Left lung (tissue), 10 donors: ENCODE measurements around the gene ZNF609. TPM values are rescaled to one million over a fixed set of nuclear protein-coding genes. Genes with fewer than 3 reads are reported as not detected.

Experiments used
- ATAC-seq: fragments of 200-7000 bp; cut with Tn5 transposase; one replicate; pipeline ENCODE4 v1.9.1; 2020; ENCODE audit warnings: moderate library complexity
- DNase-seq, 4 donors: peaks; one replicate each; pipeline ENCODE4 v3.0.0-alpha.2; 2013 to 2020
- H3K27ac ChIP-seq, 2 donors: fragments of 200-600 bp; sonication (generic) in 1 of 2; one replicate each; pipeline versions ENCODE4 v1.5.0 to v1.8.0; 2020 to 2021
- H3K27me3 ChIP-seq, 2 donors: fragments of 200-600 bp; sonication (generic) in 1 of 2; one replicate each; pipeline versions ENCODE4 v1.5.0 to v1.8.0; 2020 to 2021
- H3K36me3 ChIP-seq, 2 donors: fragments of 200-600 bp; sonication (generic) in 1 of 2; one replicate each; pipeline versions ENCODE4 v1.5.0 to v1.8.0; 2020 to 2021
- H3K4me1 ChIP-seq, 2 donors: fragments of 200-600 bp; one replicate each; pipeline ENCODE4 v1.8.0; 2021
- H3K4me3 ChIP-seq, 2 donors: fragments of 200-600 bp; sonication (generic) in 1 of 2; one replicate each; pipeline versions ENCODE4 v1.5.0 to v1.8.0; 2020 to 2021; ENCODE audit warnings: mild to moderate bottlenecking in 1 of 2
- H3K9me3 ChIP-seq, 2 donors: fragments of 200-600 bp; sonication (generic) in 1 of 2; one replicate each; pipeline versions ENCODE4 v1.5.0 to v1.8.0; 2020 to 2021
- intact Hi-C, 2 donors: fragments of 100-400 bp; cut with DNase I; formaldehyde crosslinking; loops; one replicate each; pipeline versions ENCODE4 v1.11.2 to v1.14.2; 2022
- polyA plus RNA-seq, 6 donors: library from polyadenylated mRNA; unstranded; fragments of 120-200 nt; gene quantifications; one replicate each; pipeline ENCODE4 v1.2.1, GENCODE V29; 2013; ENCODE audit not compliant: insufficient read length in 6 of 6
- total RNA-seq, 2 donors: library from RNA; stranded (reverse); fragmentation: NEBNext Ultra II Directional; extraction: Animal tissue kit (Norgen Biotek cat#: 25700); gene quantifications; one replicate each; pipeline ENCODE4 v1.2.1, GENCODE V29; 2021
- TF ChIP-seq, protein P1 (sequence below), 2 donors: fragments of 200-600 bp; sonication (generic) in 1 of 2; IDR thresholded peaks; one replicate each; pipeline versions ENCODE4 v1.5.0 to v1.8.0; 2021; ENCODE audit warnings: antibody characterized with exemption in 2 of 2
- donor health status: DM: no; HTN: yes; CAD: no.
- donor health status: DM: no; HTN: no; CAD: no.

ZNF609 gene
- total and polyA plus RNA-seq, 8 donors = 31.9 to 37.4 (median 36.7) TPM

DNA sequence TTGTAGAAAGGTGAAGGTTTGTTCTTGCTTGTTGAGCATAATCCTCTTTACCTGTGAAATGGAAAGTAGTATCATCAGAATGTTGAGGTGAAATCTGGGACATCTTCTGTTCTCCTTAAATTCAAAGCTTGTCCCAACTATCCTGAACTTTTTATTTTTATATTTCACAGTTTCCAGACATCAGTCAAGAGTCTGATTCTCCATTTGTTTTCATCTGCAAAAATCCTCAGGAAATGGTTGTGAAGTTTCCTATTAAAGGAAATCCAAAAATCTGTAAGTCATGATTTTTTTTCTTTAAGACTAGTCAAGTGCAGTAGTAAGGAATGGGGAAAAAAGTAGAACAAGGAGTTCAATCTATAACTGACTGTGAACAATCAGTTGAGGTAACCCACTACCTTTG, 15.5 kb upstream of the ZNF609 start:
- ATAC-seq = no peak
- no peak for DNase-seq
- Histone ChIP-seq H3K27me3 (no peaks in the 10 kb centered on the region), H3K4me1 (peaks cover 0 to 15% of the 10 kb centered on the region in 2 donors), H3K36me3 (peaks cover 0 to 48% of the 10 kb centered on the region in 2 donors), H3K27ac (peak overlapping the region; percentile 30 to 51), H3K9me3 (no peaks in the 10 kb centered on the region), H3K4me3 (no peak overlapping the region)
- TF ChIP-seq, protein P1, sequence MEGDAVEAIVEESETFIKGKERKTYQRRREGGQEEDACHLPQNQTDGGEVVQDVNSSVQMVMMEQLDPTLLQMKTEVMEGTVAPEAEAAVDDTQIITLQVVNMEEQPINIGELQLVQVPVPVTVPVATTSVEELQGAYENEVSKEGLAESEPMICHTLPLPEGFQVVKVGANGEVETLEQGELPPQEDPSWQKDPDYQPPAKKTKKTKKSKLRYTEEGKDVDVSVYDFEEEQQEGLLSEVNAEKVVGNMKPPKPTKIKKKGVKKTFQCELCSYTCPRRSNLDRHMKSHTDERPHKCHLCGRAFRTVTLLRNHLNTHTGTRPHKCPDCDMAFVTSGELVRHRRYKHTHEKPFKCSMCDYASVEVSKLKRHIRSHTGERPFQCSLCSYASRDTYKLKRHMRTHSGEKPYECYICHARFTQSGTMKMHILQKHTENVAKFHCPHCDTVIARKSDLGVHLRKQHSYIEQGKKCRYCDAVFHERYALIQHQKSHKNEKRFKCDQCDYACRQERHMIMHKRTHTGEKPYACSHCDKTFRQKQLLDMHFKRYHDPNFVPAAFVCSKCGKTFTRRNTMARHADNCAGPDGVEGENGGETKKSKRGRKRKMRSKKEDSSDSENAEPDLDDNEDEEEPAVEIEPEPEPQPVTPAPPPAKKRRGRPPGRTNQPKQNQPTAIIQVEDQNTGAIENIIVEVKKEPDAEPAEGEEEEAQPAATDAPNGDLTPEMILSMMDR (IDR thresholded peaks at IDR 0.05) = no peak
- intact Hi-C loops = no loop called here

DNA sequence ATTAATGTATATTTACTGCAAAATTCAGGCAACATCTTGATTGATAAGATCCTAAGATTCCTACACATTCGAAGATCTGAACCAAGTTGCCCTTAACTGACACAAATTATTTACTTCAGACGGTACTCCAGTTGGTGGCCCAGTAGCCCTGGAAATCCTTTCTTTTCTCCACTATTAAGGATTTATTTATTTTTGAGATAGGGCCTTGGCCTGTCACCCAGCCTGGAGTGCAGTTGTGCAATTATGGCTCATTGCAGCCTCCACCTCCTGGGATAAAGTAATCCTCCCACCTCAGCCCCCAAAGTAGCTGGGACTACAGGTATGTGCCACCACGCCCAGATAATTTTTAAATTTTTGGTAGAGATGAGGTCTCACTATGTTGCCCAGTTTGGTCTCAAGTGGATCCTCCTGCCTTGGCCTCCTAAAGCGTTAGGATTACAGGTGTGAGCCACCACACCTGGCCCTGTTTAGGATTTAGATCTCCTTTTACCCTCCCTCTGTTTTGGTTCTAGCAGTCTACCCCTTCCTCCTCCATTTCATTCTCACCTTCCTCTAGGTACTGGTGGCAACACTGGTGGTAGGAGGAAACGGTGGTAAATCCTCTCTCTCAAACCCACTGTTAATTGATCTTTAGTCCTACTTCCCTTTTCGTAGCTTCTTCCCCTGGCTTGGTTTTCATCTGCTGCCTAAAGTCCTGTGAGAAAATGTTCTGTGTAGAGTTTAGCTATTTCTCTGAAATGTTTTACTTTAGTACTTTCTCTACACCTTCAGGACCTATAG, 12.7 kb upstream of the ZNF609 start:
- TF ChIP-seq, protein P1 (IDR thresholded peaks at IDR 0.05) = no peak
- Histone ChIP-seq H3K4me3 (no peak overlapping the region), H3K9me3 (no peaks in the 10 kb centered on the region), H3K36me3 (peaks cover 0 to 44% of the 10 kb centered on the region in 2 donors), H3K4me1 (peaks cover 0 to 15% of the 10 kb centered on the region in 2 donors), H3K27me3 (no peaks in the 10 kb centered on the region), H3K27ac (no peak overlapping the region)
- intact Hi-C loops = no loop called here
- ATAC-seq (no peak), DNase-seq (no peak)

DNA sequence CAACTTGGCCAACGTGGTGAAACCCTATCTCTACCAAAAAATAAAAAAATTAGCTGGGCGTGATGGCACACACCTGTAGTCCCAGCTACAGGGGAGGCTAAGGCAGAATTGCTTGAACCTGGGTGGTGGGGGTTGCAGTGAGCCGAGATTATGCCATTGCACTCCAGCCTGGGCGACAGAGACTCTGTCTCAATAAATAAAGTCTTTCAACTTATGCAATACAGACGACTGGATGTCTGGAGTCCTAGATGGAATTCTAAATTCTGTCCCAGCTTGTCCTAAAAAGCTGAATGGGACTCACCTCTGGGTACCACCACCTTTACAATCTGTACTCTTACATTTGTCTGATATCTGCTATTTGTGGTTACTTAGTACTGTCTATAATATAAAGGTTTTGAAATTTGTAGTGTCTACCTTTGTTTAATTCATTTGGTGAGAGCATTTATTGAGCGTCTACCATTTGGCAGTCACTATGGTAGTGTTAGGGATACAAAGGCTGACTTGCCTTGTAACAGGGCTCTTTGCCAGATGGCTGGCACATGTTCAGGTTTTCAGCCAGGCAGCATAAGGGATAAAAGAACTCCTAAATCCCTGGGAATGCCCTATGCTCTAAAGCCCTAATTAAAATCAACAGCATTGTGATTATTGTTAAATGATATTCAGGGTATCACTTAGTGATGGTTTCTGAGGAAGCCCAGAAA, 7.2 kb upstream of the ZNF609 start:
- DNase-seq (no peak), ATAC-seq (no peak)
- H3K27me3 ChIP-seq = no peaks in the 10 kb centered on the region
- no peaks in the 10 kb centered on the region for H3K9me3 ChIP-seq
- H3K36me3 ChIP-seq = peaks cover 0 to 21% of the 10 kb centered on the region in 2 donors
- TF ChIP-seq, protein P1 (IDR thresholded peaks at IDR 0.05) = no peak
- intact Hi-C loops = no loop called here
- no peak overlapping the region for H3K4me3 ChIP-seq
- H3K27ac ChIP-seq = no peak overlapping the region
- peaks cover 4 to 24% of the 10 kb centered on the region in 2 donors for H3K4me1 ChIP-seq

DNA sequence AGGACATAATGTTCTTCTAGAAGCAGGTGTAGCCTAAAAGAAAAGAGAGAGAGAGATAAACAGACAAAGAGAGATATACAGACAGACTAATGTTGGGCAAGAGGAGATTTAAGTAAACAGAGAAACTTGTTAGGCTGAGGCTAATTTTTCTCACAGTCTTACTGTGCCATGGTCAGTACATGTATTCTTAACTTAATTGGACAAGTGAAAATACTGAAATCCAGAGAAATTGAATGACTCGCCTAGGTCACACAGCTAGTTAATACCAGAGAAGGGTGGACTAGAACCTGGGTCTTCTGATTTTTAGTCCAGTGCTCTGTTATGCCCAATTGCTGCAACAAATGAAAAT, 6.7 kb upstream of the ZNF609 start:
- TF ChIP-seq, protein P1 (IDR thresholded peaks at IDR 0.05) = no peak
- no peak for DNase-seq
- Histone ChIP-seq H3K27ac (no peak overlapping the region), H3K4me1 (peaks cover 4 to 24% of the 10 kb centered on the region in 2 donors), H3K36me3 (peaks cover 0 to 15% of the 10 kb centered on the region in 2 donors), H3K4me3 (no peak overlapping the region), H3K27me3 (no peaks in the 10 kb centered on the region), H3K9me3 (no peaks in the 10 kb centered on the region)
- intact Hi-C loops = no loop called here
- ATAC-seq = no peak

DNA sequence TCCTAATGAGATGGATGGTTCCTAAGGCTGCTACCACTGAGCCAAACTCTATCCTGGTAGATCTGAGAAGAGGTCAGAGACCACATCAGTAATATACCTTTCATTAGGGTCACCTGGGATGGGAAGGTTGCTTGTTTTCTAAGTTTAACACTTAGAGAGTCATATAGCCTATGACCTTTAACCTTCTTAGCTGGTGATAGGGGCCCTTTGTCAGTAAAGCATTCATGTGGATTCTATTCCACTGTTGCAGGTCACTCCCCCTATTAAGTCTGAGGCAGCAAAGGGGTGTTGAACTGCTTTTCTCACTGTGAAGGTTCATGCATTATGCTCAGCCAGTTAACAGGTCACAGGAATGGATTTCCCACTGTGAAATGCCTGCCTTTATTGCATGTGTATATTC, 6.1 kb upstream of the ZNF609 start:
- H3K4me1 ChIP-seq = peaks cover 5 to 24% of the 10 kb centered on the region in 2 donors
- peaks cover 0 to 9% of the 10 kb centered on the region in 2 donors for H3K36me3 ChIP-seq
- no peaks in the 10 kb centered on the region for H3K27me3 ChIP-seq
- H3K27ac ChIP-seq = no peak overlapping the region
- TF ChIP-seq, protein P1 (IDR thresholded peaks at IDR 0.05) = no peak
- H3K9me3 ChIP-seq = no peaks in the 10 kb centered on the region
- DNase-seq (no peak), ATAC-seq (no peak)
- no peak overlapping the region for H3K4me3 ChIP-seq
- intact Hi-C loops = no loop called here
